Measurements from ENCODE around the gene FOXA1. TPM values are rescaled to one million over a fixed set of nuclear protein-coding genes. Genes with fewer than 3 reads are reported as not detected.

FOXA1 gene
- total RNA-seq, 4 donors from 2014 or later: 0.09 to 0.44 TPM; not detected in 2

- Histone ChIP-seq H3K27me3 (peaks cover 30 to 38% (median 35%) of the 10 kb centered on the region in 3 donors), H3K4me3 (no peak overlapping the region)
- intact Hi-C loops (cut with DNase I; ENCODE audit: low total_unique reads): no loop called here
These were observed 28.4 kb upstream of the FOXA1 start for GRCh38 chr14:37623426-37623951.

GRCh38 chr14:37622231-37622923 is 27.3 kb upstream of the FOXA1 start:
- Histone ChIP-seq H3K4me3 (peak overlapping the region in 3 of 4 donors; percentile 11 to 25 (median 21)), H3K27me3 (peaks cover 30 to 38% (median 35%) of the 10 kb centered on the region in 3 donors), H3K4me1 (no peaks in the 10 kb centered on the region), H3K27ac (no peak overlapping the region), H3K36me3 (no peaks in the 10 kb centered on the region), H3K9me3 (no peaks in the 10 kb centered on the region)
- in situ Hi-C loops (cut with MboI; ENCODE audit: low sequenced_read_pairs in 4 of 4) (loop anchor here in 1 of 4 donors (25.0 kb wide), 1 partner anchor 960 kb away; the partner anchor contains the start of gene PAX9), intact Hi-C loops (cut with DNase I; ENCODE audit: low total_unique reads) (no loop called here)
- ATAC-seq (no peak), DNase-seq (no peak)
- TF ChIP-seq CTCF (IDR thresholded peaks at IDR 0.05 in 4 of 5, conservative IDR thresholded peaks at IDR 0.05 in 1 of 5) (no peak), POLR2A (IDR thresholded peaks at IDR 0.05) (no peak)

More at GRCh38 chr14:37623426-37623951, 28.4 kb upstream of the FOXA1 start:
- ATAC-seq (no peak), DNase-seq (no peak)
- H3K36me3 ChIP-seq: no peaks in the 10 kb centered on the region
- H3K9me3 ChIP-seq: no peaks in the 10 kb centered on the region
- H3K27ac ChIP-seq: no peak overlapping the region
- in situ Hi-C loops (cut with MboI; ENCODE audit: low sequenced_read_pairs in 4 of 4): loop anchor here in 1 of 4 donors (25.0 kb wide), 1 partner anchor 961 kb away; the partner anchor contains the start of gene PAX9
- H3K4me1 ChIP-seq: no peaks in the 10 kb centered on the region
- no peak for TF ChIP-seq POLR2A (IDR thresholded peaks at IDR 0.05)
- no peak for TF ChIP-seq CTCF (IDR thresholded peaks at IDR 0.05 in 4 of 5, conservative IDR thresholded peaks at IDR 0.05 in 1 of 5)

GRCh38 chr14:37620856-37621255 is 25.8 kb upstream of the FOXA1 start:
- Histone ChIP-seq H3K27ac (no peak overlapping the region), H3K9me3 (peaks cover 0 to 5% (median 0%) of the 10 kb centered on the region in 3 donors), H3K4me3 (no peak overlapping the region), H3K27me3 (peaks cover 30 to 38% (median 34%) of the 10 kb centered on the region in 3 donors), H3K4me1 (no peaks in the 10 kb centered on the region), H3K36me3 (no peaks in the 10 kb centered on the region)
- ATAC-seq: no peak
- intact Hi-C loops (cut with DNase I; ENCODE audit: low total_unique reads): no loop called here
- in situ Hi-C loops (cut with MboI; ENCODE audit: low sequenced_read_pairs in 4 of 4): loop anchor here in 1 of 4 donors (25.0 kb wide), 1 partner anchor 959 kb away; the partner anchor contains the start of gene PAX9
- DNase-seq: no peak
- TF ChIP-seq POLR2A (IDR thresholded peaks at IDR 0.05) (no peak), CTCF (IDR thresholded peaks at IDR 0.05 in 4 of 5, conservative IDR thresholded peaks at IDR 0.05 in 1 of 5) (no peak)

- intact Hi-C loops (cut with DNase I; ENCODE audit: low total_unique reads): no loop called here
- H3K4me1 ChIP-seq: no peaks in the 10 kb centered on the region
- no peak overlapping the region for H3K27ac ChIP-seq
- no peak overlapping the region for H3K4me3 ChIP-seq
- TF ChIP-seq POLR2A (IDR thresholded peaks at IDR 0.05) (no peak), CTCF (IDR thresholded peaks at IDR 0.05 in 4 of 5, conservative IDR thresholded peaks at IDR 0.05 in 1 of 5) (no peak)
- H3K9me3 ChIP-seq: peaks cover 0 to 12% (median 6%) of the 10 kb centered on the region in 3 donors
- H3K27me3 ChIP-seq: peaks cover 29 to 45% (median 35%) of the 10 kb centered on the region in 3 donors
- DNase-seq (no peak), ATAC-seq (no peak)
- no peaks in the 10 kb centered on the region for H3K36me3 ChIP-seq
- in situ Hi-C loops (cut with MboI; ENCODE audit: low sequenced_read_pairs in 4 of 4): loop anchor here in 1 of 4 donors (25.0 kb wide), 1 partner anchor 956 kb away; the partner anchor contains the start of gene PAX9
These were observed 23.5 kb upstream of the FOXA1 start for GRCh38 chr14:37618498-37619028.

All from gastrocnemius medialis (tissue), 4 donors.